Hepatocyte (in vitro differentiated cells): Measurements from ENCODE around the gene RNF141.

Experiments
- EZH2 ChIP-seq: fragments of 200-600 bp; sonication (generic); IDR thresholded peaks from 2 replicates; pipeline ENCODE4 v1.6.1; 2016; ENCODE audit warnings: antibody characterized with exemption, mild to moderate bottlenecking, borderline replicate concordance
- TF ChIP-seq, protein P1 (sequence below): fragments of 200-600 bp; sonication (generic); IDR thresholded peaks from 2 replicates; pipeline ENCODE4 v1.5.1; 2016; ENCODE audit warnings: antibody characterized with exemption, mild to moderate bottlenecking; ENCODE audit not compliant: poor library complexity

DNA sequence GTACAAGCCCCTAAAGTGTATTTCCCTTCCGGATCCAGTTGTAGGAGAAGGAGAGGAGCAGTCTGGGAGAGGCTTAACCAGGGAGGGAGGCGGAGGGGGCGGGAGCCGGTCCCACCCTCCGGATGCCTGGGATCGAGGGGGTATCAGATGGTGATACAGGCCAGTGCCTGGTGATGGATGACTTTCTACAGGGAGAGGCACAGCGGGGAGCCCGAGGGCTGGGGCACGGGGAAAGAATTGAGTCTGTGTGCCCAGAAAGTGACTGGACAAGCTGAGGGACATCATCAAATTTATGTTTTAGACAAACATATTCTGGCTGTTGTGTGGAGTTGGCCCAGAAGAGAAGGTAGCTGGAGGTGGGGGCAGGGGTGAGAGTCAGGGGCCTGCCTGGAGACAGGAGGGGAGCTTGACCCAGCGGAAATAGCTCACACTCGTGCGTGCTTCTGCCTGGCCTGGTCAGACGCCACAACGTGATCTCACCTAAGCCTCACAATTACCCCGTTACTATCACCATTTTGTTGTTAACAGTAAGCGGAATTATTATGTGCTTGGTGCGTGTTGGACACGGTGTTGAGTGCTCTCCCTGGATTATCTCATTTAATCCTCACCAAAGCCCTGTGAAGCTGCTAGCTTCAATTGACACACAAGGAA lies 43.5 kb downstream of the RNF141 start:
- TF ChIP-seq, protein P1, sequence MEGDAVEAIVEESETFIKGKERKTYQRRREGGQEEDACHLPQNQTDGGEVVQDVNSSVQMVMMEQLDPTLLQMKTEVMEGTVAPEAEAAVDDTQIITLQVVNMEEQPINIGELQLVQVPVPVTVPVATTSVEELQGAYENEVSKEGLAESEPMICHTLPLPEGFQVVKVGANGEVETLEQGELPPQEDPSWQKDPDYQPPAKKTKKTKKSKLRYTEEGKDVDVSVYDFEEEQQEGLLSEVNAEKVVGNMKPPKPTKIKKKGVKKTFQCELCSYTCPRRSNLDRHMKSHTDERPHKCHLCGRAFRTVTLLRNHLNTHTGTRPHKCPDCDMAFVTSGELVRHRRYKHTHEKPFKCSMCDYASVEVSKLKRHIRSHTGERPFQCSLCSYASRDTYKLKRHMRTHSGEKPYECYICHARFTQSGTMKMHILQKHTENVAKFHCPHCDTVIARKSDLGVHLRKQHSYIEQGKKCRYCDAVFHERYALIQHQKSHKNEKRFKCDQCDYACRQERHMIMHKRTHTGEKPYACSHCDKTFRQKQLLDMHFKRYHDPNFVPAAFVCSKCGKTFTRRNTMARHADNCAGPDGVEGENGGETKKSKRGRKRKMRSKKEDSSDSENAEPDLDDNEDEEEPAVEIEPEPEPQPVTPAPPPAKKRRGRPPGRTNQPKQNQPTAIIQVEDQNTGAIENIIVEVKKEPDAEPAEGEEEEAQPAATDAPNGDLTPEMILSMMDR, result no peak
- TF ChIP-seq EZH2, result no peak
